IMR-90 (cell line): ENCODE results near the gene AKAP6. TPM values are rescaled to one million over a fixed set of nuclear protein-coding genes. Genes with fewer than 3 reads are reported as not detected.

Experiments
- ATAC-seq: fragments of 200-7000 bp; cut with Tn5 transposase; 2 replicates; pipeline ENCODE4 v1.9.1; 2020; ENCODE audit warnings: low read depth, mild to moderate bottlenecking, moderate library complexity
- BruUV-seq: library from RNA; stranded (reverse); fragments of 400-500 nt; replicated peaks from 2 replicates; lab custom pipeline; 2021; lab: Mats Ljungman, UMichigan
- CTCF ChIA-PET: fragments of 300-600 bp; formaldehyde crosslinking; extraction: SDS; loops from one replicate; lab custom pipeline; 2021; ENCODE audit warnings: antibody characterized with exemption; lab: Yijun Ruan, JAX
- POLR2A ChIA-PET: fragments of 300-600 bp; sonication (Branson Sonifier 250); formaldehyde crosslinking; loops from one replicate; lab custom pipeline; 2022; ENCODE audit warnings: antibody characterized with exemption; ENCODE audit not compliant: unreplicated experiment; lab: Charles Lee
- DNase-seq: peaks from one replicate; pipeline ENCODE4 v3.0.0; 2013
- H2AFZ ChIP-seq: replicated peaks from 2 replicates; pipeline ENCODE3; 2013; ENCODE audit warnings: low read length, mild to moderate bottlenecking; ENCODE audit not compliant: poor library complexity
- H2AK5ac ChIP-seq: 2 replicates; pipeline ENCODE4 v1.6.1; 2013; ENCODE audit warnings: low read depth, low read length, inconsistent platforms
- H2AK9ac ChIP-seq: replicated peaks from 2 replicates; pipeline ENCODE3; 2013; ENCODE audit warnings: mild to moderate bottlenecking, low read depth, low read length, moderate library complexity; ENCODE audit not compliant: poor library complexity
- H2BK120ac ChIP-seq: 2 replicates; pipeline ENCODE4 v1.6.1; 2013; ENCODE audit warnings: low read depth, low read length, inconsistent platforms
- H2BK15ac ChIP-seq: 3 replicates; pipeline ENCODE4 v1.6.1; 2013; ENCODE audit warnings: low read depth, low read length, inconsistent platforms
- H2BK20ac ChIP-seq: 2 replicates; pipeline ENCODE4 v1.6.1; 2013; ENCODE audit warnings: low read depth, mild to moderate bottlenecking, inconsistent platforms, low read length, moderate library complexity
- H2BK5ac ChIP-seq: 2 replicates; pipeline ENCODE4 v1.6.1; 2013; ENCODE audit warnings: mild to moderate bottlenecking, low read depth, low read length, inconsistent platforms; ENCODE audit not compliant: poor library complexity, severe bottlenecking
- H3K14ac ChIP-seq: replicated peaks from 2 replicates; pipeline ENCODE4 v1.6.1; 2013; ENCODE audit warnings: low read depth, low read length, inconsistent platforms
- H3K18ac ChIP-seq: 2 replicates; pipeline ENCODE4 v1.6.1; 2013; ENCODE audit warnings: low read depth, low read length, control low read depth
- H3K23ac ChIP-seq: 2 replicates; pipeline ENCODE4 v1.6.1; 2013; ENCODE audit warnings: low read depth, low read length, inconsistent platforms
- H3K27ac ChIP-seq: 2 replicates; pipeline ENCODE4 v1.5.1; 2013; ENCODE audit warnings: mild to moderate bottlenecking, control low read depth, low read length; ENCODE audit not compliant: insufficient read depth
- H3K27me3 ChIP-seq: 2 replicates; pipeline ENCODE4 v1.6.1; 2013; ENCODE audit warnings: low read length; ENCODE audit not compliant: control insufficient read depth, insufficient read depth
- H3K36me3 ChIP-seq: 2 replicates; pipeline ENCODE4 v1.6.1; 2013; ENCODE audit warnings: low read length, mixed read lengths; ENCODE audit not compliant: control insufficient read depth, insufficient read depth
- H3K4ac ChIP-seq: 2 replicates; pipeline ENCODE4 v1.6.1; 2013; ENCODE audit warnings: low read depth, low read length, inconsistent platforms
- H3K4me1 ChIP-seq: 2 replicates; pipeline ENCODE4 v1.6.1; 2013; ENCODE audit warnings: low read length, mixed read lengths; ENCODE audit not compliant: control insufficient read depth, insufficient read depth
- H3K4me2 ChIP-seq: 2 replicates; pipeline ENCODE4 v1.6.1; 2013; ENCODE audit warnings: low read depth, mild to moderate bottlenecking, control low read depth, low read length, moderate library complexity
- H3K4me3 ChIP-seq: 2 replicates; pipeline ENCODE4 v1.5.1; 2013; ENCODE audit warnings: low read depth, mild to moderate bottlenecking, control low read depth, low read length, moderate library complexity; ENCODE audit not compliant: insufficient read depth
- H3K56ac ChIP-seq: 2 replicates; pipeline ENCODE4 v1.6.1; 2013; ENCODE audit warnings: low read length, inconsistent platforms; ENCODE audit not compliant: insufficient read depth; ENCODE audit errors: extremely low read depth
- H3K79me1 ChIP-seq, 2 experiments: 2 replicates each; pipeline ENCODE4 v1.6.1; 2013; ENCODE audit warnings: low read length in 2 of 2, inconsistent platforms in 1 of 2, low read depth in 1 of 2
- H3K9ac ChIP-seq: 2 replicates; pipeline ENCODE4 v1.6.1; 2013; ENCODE audit warnings: low read depth, low read length, control low read depth
- H3K9me1 ChIP-seq: 2 replicates; pipeline ENCODE4 v1.6.1; 2013; ENCODE audit warnings: low read length, inconsistent platforms; ENCODE audit not compliant: insufficient read depth
- H3K9me3 ChIP-seq: 2 replicates; pipeline ENCODE4 v1.6.1; 2013; ENCODE audit warnings: low read length; ENCODE audit not compliant: control insufficient read depth, insufficient read depth
- H4K20me1 ChIP-seq: 2 replicates; pipeline ENCODE4 v1.6.1; 2013; ENCODE audit warnings: low read length, inconsistent platforms; ENCODE audit not compliant: insufficient read depth
- H4K5ac ChIP-seq: 2 replicates; pipeline ENCODE4 v1.6.1; 2013; ENCODE audit warnings: mild to moderate bottlenecking, low read depth, low read length, control low read depth
- H4K8ac ChIP-seq, 2 experiments: 2 replicates each; pipeline ENCODE4 v1.6.1; 2013; ENCODE audit warnings: low read depth in 2 of 2, low read length in 2 of 2, control low read depth in 1 of 2, inconsistent platforms in 1 of 2
- H4K91ac ChIP-seq: 2 replicates; pipeline ENCODE4 v1.6.1; 2013; ENCODE audit warnings: low read depth, low read length, inconsistent platforms; ENCODE audit not compliant: insufficient read depth
- CEBPB ChIP-seq: IDR thresholded peaks from 2 replicates; pipeline ENCODE4 v1.6.1; 2012; ENCODE audit warnings: low read depth, low read length, improper control_type of control experiment
- CTCF ChIP-seq: conservative IDR thresholded peaks from 2 replicates; pipeline ENCODE4 v1.5.1; 2012; ENCODE audit warnings: mild to moderate bottlenecking, low read depth, low read length, improper control_type of control experiment
- FOS ChIP-seq: fragments of 150-350 bp; IDR thresholded peaks from 2 replicates; pipeline ENCODE4 v1.6.1; 2016; ENCODE audit warnings: low read depth, low read length
- MAFK ChIP-seq: IDR thresholded peaks from 2 replicates; pipeline ENCODE4 v1.6.1; 2012; ENCODE audit warnings: low read depth, low read length, improper control_type of control experiment
- MAZ ChIP-seq: IDR thresholded peaks from 2 replicates; pipeline ENCODE4 v1.6.1; 2012; ENCODE audit warnings: low read depth, mild to moderate bottlenecking, low read length, improper control_type of control experiment, moderate library complexity, borderline replicate concordance
- NFE2L2 ChIP-seq: fragments of 150-350 bp; IDR thresholded peaks from 2 replicates; pipeline ENCODE4 v1.6.1; 2016; ENCODE audit warnings: low read depth, mild to moderate bottlenecking, low read length
- RAD21 ChIP-seq: IDR thresholded peaks from 2 replicates; pipeline ENCODE4 v1.6.1; 2012; ENCODE audit warnings: low read length, improper control_type of control experiment
- RCOR1 ChIP-seq: IDR thresholded peaks from 2 replicates; pipeline ENCODE4 v1.6.1; 2012; ENCODE audit warnings: mild to moderate bottlenecking, low read length, improper control_type of control experiment; ENCODE audit not compliant: insufficient replicate concordance
- RFX5 ChIP-seq: IDR thresholded peaks from 2 replicates; pipeline ENCODE4 v1.8.0; 2012; ENCODE audit warnings: low read depth, mild to moderate bottlenecking, low read length, moderate library complexity
- USF2 ChIP-seq: fragments of 150-350 bp; IDR thresholded peaks from 2 replicates; pipeline ENCODE4 v1.6.1; 2017; ENCODE audit warnings: mild to moderate bottlenecking, antibody characterized with exemption, low read length, low read depth
- WGBS, 2 experiments: methylation state at CpG; one replicate each; pipeline versions ENCODE4 v1.1.5 to v1.1.7; 2013; ENCODE audit warnings: missing lambda C conversion rate in 2 of 2; ENCODE audit not compliant: insufficient read length in 1 of 2; ENCODE audit errors: extremely low coverage in 2 of 2; 5-methylcytosine and 5-hydroxymethylcytosine counted together
- dilution Hi-C: fragments of 300-500 bp; cut with HindIII; formaldehyde crosslinking; loops from one replicate; pipeline ENCODE4 v1.14.3; 2018; ENCODE audit warnings: low sequenced_read_pairs; ENCODE audit not compliant: unreplicated experiment
- in situ Hi-C: fragments of 300-500 bp; cut with MboI; formaldehyde crosslinking; loops from 3 replicates; pipeline ENCODE4 v1.14.3; 2019; ENCODE audit warnings: low sequenced_read_pairs, inconsistent platforms, mixed read lengths
- intact Hi-C: fragments of 100-400 bp; cut with micrococcal nuclease; formaldehyde crosslinking; loops from 2 replicates; pipeline ENCODE4 v1.10.0; 2022
- polyA plus RNA-seq, 3 experiments: library from polyadenylated mRNA; depleted of rRNA; stranded (reverse); fragments of >200 nt; gene quantifications; 2 replicates each; pipeline ENCODE4 v1.2.3, GENCODE V29; 2012; ENCODE audit warnings: low replicate concordance in 1 of 3
- total RNA-seq: library from RNA; depleted of rRNA; stranded (reverse); fragments of >200 nt; gene quantifications from 2 replicates; pipeline ENCODE4 v1.2.3, GENCODE V29; 2012

Gene AKAP6
- total and polyA plus RNA-seq, 2 of the 4 experiments (the other 2 are of a cell fraction), result 0.22 to 1.6 TPM

GRCh38 chr14:32337759-32338158 is 8.7 kb downstream of the AKAP6 start:
- H2AK5ac ChIP-seq, result no peak overlapping the region
- no peak overlapping the region for H2AFZ ChIP-seq
- no peak for TF ChIP-seq CTCF
- no peak for TF ChIP-seq RCOR1
- TF ChIP-seq NFE2L2, result no peak
- TF ChIP-seq CEBPB, result no peak; the same call in 1 of the 2 replicates
- no peak for TF ChIP-seq MAZ
- TF ChIP-seq RFX5, result no peak
- no peak for TF ChIP-seq FOS
- no peak for TF ChIP-seq USF2
- TF ChIP-seq RAD21, result no peak
- TF ChIP-seq MAFK, result no peak
- no peak overlapping the region for H2BK20ac ChIP-seq
- H4K91ac ChIP-seq, result no peak overlapping the region
- H3K4me1 ChIP-seq, result no peaks in the 10 kb centered on the region
- H3K27ac ChIP-seq, result no peak overlapping the region
- H4K8ac ChIP-seq, result no peak overlapping the region
- in situ Hi-C loops, result no loop called here
- ChIA-PET CTCF (no interaction called here), POLR2A (no interaction called here)
- intact Hi-C loops, result no loop called here
- H3K79me1 ChIP-seq, result no peaks in the 10 kb centered on the region
- dilution Hi-C loops, result no loop called here
- H4K5ac ChIP-seq, result no peak overlapping the region
- H3K18ac ChIP-seq, result no peak overlapping the region
- no peaks in the 10 kb centered on the region for H3K36me3 ChIP-seq
- H2BK120ac ChIP-seq, result no peak overlapping the region
- H3K4me3 ChIP-seq, result no peak overlapping the region
- H3K56ac ChIP-seq, result no peak overlapping the region
- no peak overlapping the region for H2BK5ac ChIP-seq
- no peak overlapping the region for H3K14ac ChIP-seq
- no peaks in the 10 kb centered on the region; the same call in 1 of the 2 replicates for H3K27me3 ChIP-seq
- H3K4me2 ChIP-seq, result no peak overlapping the region
- no peaks in the 10 kb centered on the region; the same call in 1 of the 2 replicates for H3K9me1 ChIP-seq
- WGBS, 2 experiments, result no CpG with 5 or more reads among the region's 1 CpG
- H4K20me1 ChIP-seq, result no peaks in the 10 kb centered on the region
- no peak overlapping the region for H2BK15ac ChIP-seq
- BruUV-seq, result no TSS peak
- DNase-seq (no peak), ATAC-seq (no peak)
- H3K9me3 ChIP-seq, result no peaks in the 10 kb centered on the region
- H3K9ac ChIP-seq, result no peak overlapping the region
- H3K4ac ChIP-seq, result no peak overlapping the region
- no peak overlapping the region for H3K23ac ChIP-seq
- H2AK9ac ChIP-seq, result no peak overlapping the region
